OCI-LY7 (cell line): ENCODE results near the gene WDR18. TPM values are rescaled to one million over a fixed set of nuclear protein-coding genes. Genes with fewer than 3 reads are reported as not detected.

Experiments
- Bru-seq: library from RNA; stranded (reverse); fragments of 400-500 nt; gene quantifications from one replicate; lab custom pipeline; 2021; lab: Mats Ljungman, UMichigan
- BruChase-seq, 2 experiments: library from RNA; stranded (reverse); fragments of 400-500 nt; gene quantifications; one replicate each; lab custom pipeline; 2021; lab: Mats Ljungman, UMichigan
- BruUV-seq: library from RNA; stranded (reverse); fragments of 400-500 nt; replicated peaks from 2 replicates; lab custom pipeline; 2021; lab: Mats Ljungman, UMichigan
- CTCF ChIA-PET: fragments of 300-600 bp; sonication (Branson Sonifier 250); formaldehyde crosslinking; loops from one replicate; lab custom pipeline; 2022; ENCODE audit warnings: antibody characterized with exemption; ENCODE audit not compliant: unreplicated experiment; lab: Charles Lee
- POLR2A ChIA-PET: fragments of 300-600 bp; sonication (Branson Sonifier 250); formaldehyde crosslinking; loops from one replicate; lab custom pipeline; 2022; ENCODE audit warnings: antibody characterized with exemption; lab: Charles Lee
- DNase-seq: peaks from one replicate; pipeline ENCODE4 v3.0.0-alpha.2; 2015; ENCODE audit warnings: low spot score
- H2AFZ ChIP-seq: fragments of 200-600 bp; sonication (generic), shearing (Covaris generic); 2 replicates; pipeline ENCODE4 v1.6.1; 2014; ENCODE audit warnings: mild to moderate bottlenecking, antibody characterized with exemption, low read length, moderate library complexity
- H3K27ac ChIP-seq: fragments of 200-600 bp; sonication (generic); 2 replicates; pipeline ENCODE4 v1.5.1; 2014; ENCODE audit warnings: mixed run types, low read depth, mild to moderate bottlenecking, moderate library complexity, low read length, inconsistent platforms; ENCODE audit not compliant: poor library complexity, severe bottlenecking
- H3K36me3 ChIP-seq: fragments of 200-600 bp; sonication (generic); 2 replicates; pipeline ENCODE4 v1.6.1; 2014; ENCODE audit warnings: mild to moderate bottlenecking, antibody characterized with exemption, low read length, moderate library complexity, mixed read lengths; ENCODE audit not compliant: insufficient read depth
- H3K4me1 ChIP-seq: fragments of 200-600 bp; sonication (generic); 2 replicates; pipeline ENCODE4 v1.5.1; 2014; ENCODE audit warnings: mild to moderate bottlenecking, low read length; ENCODE audit not compliant: insufficient read depth, poor library complexity, severe bottlenecking
- H3K4me2 ChIP-seq: fragments of 200-600 bp; sonication (generic); 2 replicates; pipeline ENCODE4 v1.6.1; 2014; ENCODE audit warnings: mild to moderate bottlenecking, low read length
- H3K4me3 ChIP-seq: fragments of 200-600 bp; sonication (generic); 2 replicates; pipeline ENCODE4 v1.5.1; 2014; ENCODE audit warnings: mild to moderate bottlenecking, low read depth, low read length; ENCODE audit not compliant: poor library complexity, severe bottlenecking
- H3K79me2 ChIP-seq: fragments of 200-600 bp; sonication (generic); 2 replicates; pipeline ENCODE4 v1.6.1; 2016; ENCODE audit warnings: low read depth, mild to moderate bottlenecking, low read length, moderate library complexity, mixed read lengths; ENCODE audit not compliant: insufficient read depth
- H3K9me2 ChIP-seq: fragments of 200-600 bp; sonication (generic); 2 replicates; pipeline ENCODE4 v1.6.1; 2016; ENCODE audit warnings: mild to moderate bottlenecking, low read length, mixed read lengths; ENCODE audit not compliant: insufficient read depth
- H3K9me3 ChIP-seq: fragments of 200-600 bp; sonication (generic); 2 replicates; pipeline ENCODE4 v1.6.1; 2014; ENCODE audit warnings: mild to moderate bottlenecking, mixed run types, low read length, mixed read lengths
- H4K20me1 ChIP-seq: fragments of 200-600 bp; sonication (generic); 2 replicates; pipeline ENCODE4 v1.6.1; 2014; ENCODE audit warnings: mild to moderate bottlenecking, antibody characterized with exemption, low read length, moderate library complexity, mixed read lengths; ENCODE audit not compliant: insufficient read depth
- EZH2phosphoT487 ChIP-seq: fragments of 200-600 bp; sonication (generic); IDR thresholded peaks from 2 replicates; pipeline ENCODE4 v1.6.1; 2018; ENCODE audit warnings: low read depth, borderline replicate concordance, mild to moderate bottlenecking, mixed run types, antibody characterized with exemption, low read length, moderate library complexity, mixed read lengths
- intact Hi-C: fragments of 100-400 bp; cut with micrococcal nuclease; formaldehyde crosslinking; loops from one replicate; pipeline ENCODE4 v1.10.0; 2022; ENCODE audit not compliant: unreplicated experiment
- long read RNA-seq: library from polyadenylated mRNA; stranded (forward); transcript quantifications from one replicate; pipeline ENCODE4 v2.0.0, GENCODE V29; 2022
- total RNA-seq, 2 experiments: library from RNA; depleted of rRNA in 1 of 2; stranded (reverse); fragments of >200 nt in 1 of 2; shearing (Covaris generic) in 1 of 2; gene quantifications; 2 replicates each; pipeline ENCODE4 v1.2.3, GENCODE V29; 2014 to 2022
- TF ChIP-seq, protein P1 (sequence below): fragments of 200-600 bp; sonication (generic); conservative IDR thresholded peaks from 2 replicates; pipeline ENCODE4 v1.5.1; 2014; ENCODE audit warnings: mild to moderate bottlenecking, antibody characterized with exemption, low read length, moderate library complexity, mixed read lengths

The WDR18 gene, protein sequence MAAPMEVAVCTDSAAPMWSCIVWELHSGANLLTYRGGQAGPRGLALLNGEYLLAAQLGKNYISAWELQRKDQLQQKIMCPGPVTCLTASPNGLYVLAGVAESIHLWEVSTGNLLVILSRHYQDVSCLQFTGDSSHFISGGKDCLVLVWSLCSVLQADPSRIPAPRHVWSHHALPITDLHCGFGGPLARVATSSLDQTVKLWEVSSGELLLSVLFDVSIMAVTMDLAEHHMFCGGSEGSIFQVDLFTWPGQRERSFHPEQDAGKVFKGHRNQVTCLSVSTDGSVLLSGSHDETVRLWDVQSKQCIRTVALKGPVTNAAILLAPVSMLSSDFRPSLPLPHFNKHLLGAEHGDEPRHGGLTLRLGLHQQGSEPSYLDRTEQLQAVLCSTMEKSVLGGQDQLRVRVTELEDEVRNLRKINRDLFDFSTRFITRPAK
- total RNA-seq (2014; rRNA removed; shearing (Covaris generic)) (61.6 and 74.7 TPM in 2 replicates), total RNA-seq (2022) (38.4 and 51.4 TPM in 2 replicates), Bru-seq, nascent RNA (percentile 49 among the genes with signal in this experiment), BruChase-seq, experiment 1, labeled RNA remaining after a 6-hour chase (percentile 51 among the genes with signal in this experiment), BruChase-seq, experiment 2, labeled RNA remaining after a 2-hour chase (percentile 50 among the genes with signal in this experiment)
- long read RNA-seq, transcript WDR18-202 (10 exons, 1,608 nt): major isoform, 133 of 161 reads
- long read RNA-seq, partial matches to known transcripts: 5 of 161 reads
- long read RNA-seq, other reads (novel, unspliced or antisense): 21 of 161 reads

DNA sequence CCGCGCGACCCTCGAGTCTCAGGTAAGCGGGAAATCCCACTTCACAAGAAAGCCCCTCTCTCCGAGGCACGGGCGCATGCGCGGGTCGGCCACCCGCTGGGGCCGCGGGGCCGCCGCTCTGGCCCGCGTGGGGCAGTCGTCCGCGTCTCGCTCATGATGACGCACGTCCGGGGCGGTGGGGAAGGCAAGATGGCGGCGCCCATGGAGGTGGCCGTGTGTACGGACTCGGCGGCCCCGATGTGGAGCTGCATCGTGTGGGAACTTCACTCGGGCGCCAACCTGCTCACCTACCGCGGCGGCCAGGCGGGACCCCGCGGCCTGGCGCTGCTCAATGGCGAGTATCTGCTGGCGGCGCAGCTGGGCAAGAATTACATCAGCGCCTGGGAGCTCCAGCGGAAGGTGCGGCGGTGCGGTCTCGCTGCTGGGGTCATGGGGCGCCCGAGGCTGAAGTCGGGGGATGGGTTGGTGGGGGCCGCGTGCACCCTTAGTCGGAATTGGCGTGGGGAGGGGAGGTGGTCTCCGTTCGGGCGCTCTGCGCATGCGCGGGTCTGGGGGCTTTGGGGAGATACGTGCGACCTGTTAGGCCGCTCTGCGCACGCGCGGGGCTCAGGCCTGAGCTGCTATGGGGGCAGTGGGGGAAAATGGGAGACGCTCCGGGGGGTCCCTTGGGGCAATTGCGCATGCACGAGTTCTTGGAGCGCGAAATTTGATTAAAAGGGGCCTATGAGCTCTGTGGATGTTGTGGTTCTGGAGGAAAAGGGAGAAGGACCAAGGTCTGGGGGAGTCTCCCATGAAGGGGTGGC lies at the start of gene WDR18:
TSS of gene WDR18 (plus strand) at position 181 of the 803 bp plus-strand sequence. CDS start at position 190, 9 bp downstream.
- Histone ChIP-seq H3K4me2 (peak within 1 kb of the TSS; percentile 83), H3K9me2 (no peaks in the 10 kb centered on the region), H3K4me3 (peak within 1 kb of the TSS; percentile 92), H3K4me1 (peaks cover 24% of the 10 kb centered on the region), H3K9me3 (no peaks in the 10 kb centered on the region), H3K79me2 (peaks cover 9% of the 10 kb centered on the region; the same call in 1 of the 2 replicates), H2AFZ (peak within 1 kb of the TSS; percentile 67; the same call in 1 of the 2 replicates), H3K36me3 (peaks cover 23% of the 10 kb centered on the region; the same call in 1 of the 2 replicates), H4K20me1 (no peaks in the 10 kb centered on the region), H3K27ac (peak within 1 kb of the TSS; percentile 29)
- intact Hi-C loops: loop anchor here (1.0 to 2.0 kb wide), 2 partner anchors 59 to 122 kb away; no protein-coding TSS in a partner anchor
- DNase-seq: peak; percentile 93
- CTCF ChIA-PET: interaction anchor here (0.7 to 1.1 kb wide), 3 partner anchors 13 to 85 kb away, joined by 3 to 5 read pairs (median 5); no protein-coding TSS in a partner anchor
- POLR2A ChIA-PET: interaction anchor here (0.5 to 2.0 kb wide), 5 partner anchors 41 to 200 kb away, joined by 3 to 7 read pairs (median 3); no protein-coding TSS in a partner anchor
- BruUV-seq: no TSS peak
- TF ChIP-seq EZH2phosphoT487: no peak
- TF ChIP-seq, protein P1, sequence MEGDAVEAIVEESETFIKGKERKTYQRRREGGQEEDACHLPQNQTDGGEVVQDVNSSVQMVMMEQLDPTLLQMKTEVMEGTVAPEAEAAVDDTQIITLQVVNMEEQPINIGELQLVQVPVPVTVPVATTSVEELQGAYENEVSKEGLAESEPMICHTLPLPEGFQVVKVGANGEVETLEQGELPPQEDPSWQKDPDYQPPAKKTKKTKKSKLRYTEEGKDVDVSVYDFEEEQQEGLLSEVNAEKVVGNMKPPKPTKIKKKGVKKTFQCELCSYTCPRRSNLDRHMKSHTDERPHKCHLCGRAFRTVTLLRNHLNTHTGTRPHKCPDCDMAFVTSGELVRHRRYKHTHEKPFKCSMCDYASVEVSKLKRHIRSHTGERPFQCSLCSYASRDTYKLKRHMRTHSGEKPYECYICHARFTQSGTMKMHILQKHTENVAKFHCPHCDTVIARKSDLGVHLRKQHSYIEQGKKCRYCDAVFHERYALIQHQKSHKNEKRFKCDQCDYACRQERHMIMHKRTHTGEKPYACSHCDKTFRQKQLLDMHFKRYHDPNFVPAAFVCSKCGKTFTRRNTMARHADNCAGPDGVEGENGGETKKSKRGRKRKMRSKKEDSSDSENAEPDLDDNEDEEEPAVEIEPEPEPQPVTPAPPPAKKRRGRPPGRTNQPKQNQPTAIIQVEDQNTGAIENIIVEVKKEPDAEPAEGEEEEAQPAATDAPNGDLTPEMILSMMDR: no peak

DNA sequence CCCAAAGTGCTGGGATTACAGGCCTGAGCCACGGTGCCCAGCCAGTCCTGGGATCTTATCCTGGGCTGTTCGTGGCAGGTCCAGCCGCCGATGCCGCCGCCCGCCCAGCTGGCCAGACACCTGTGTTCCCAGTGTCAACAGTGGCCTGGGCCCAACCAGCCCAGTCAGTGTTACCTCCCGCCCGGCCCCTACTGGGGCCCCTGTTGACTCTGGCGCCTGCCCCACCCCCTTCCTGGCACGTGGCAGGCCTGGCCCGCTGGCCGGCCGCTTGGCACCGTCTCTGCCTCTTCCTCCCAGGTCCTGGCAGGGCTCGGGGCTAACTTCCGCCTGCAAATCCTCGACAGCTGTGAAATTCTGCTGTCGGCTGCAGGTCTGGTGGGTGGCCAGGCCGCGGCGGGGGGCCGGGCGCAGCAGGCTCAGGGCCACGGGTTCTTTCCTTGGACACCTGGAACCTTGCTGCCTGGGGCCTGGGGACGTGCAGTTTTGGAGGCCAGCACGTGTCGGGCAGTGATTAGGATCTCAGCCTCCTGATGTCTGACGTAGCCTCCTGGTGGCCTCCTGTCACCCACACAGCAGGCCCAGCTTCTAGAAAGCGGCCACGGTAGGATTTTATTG lies 49.2 kb upstream of the WDR18 start:
- Histone ChIP-seq H3K79me2 (no peaks in the 10 kb centered on the region), H3K4me2 (no peak overlapping the region), H2AFZ (no peak overlapping the region), H3K27ac (no peak overlapping the region), H3K9me3 (no peaks in the 10 kb centered on the region), H3K4me1 (no peaks in the 10 kb centered on the region), H3K4me3 (no peak overlapping the region), H3K9me2 (no peaks in the 10 kb centered on the region), H3K36me3 (no peaks in the 10 kb centered on the region), H4K20me1 (no peaks in the 10 kb centered on the region)
- no peak for DNase-seq
- CTCF ChIA-PET: no interaction called here
- intact Hi-C loops: no loop called here
- TF ChIP-seq EZH2phosphoT487: no peak
- TF ChIP-seq, protein P1: no peak
- no TSS peak for BruUV-seq
- POLR2A ChIA-PET: no interaction called here
